Daoy (cell line): ENCODE measurements around the gene MORF4L1. TPM values are rescaled to one million over a fixed set of nuclear protein-coding genes. Genes with fewer than 3 reads are reported as not detected.
"Not testable (repeated sequence)": the region's sequence is repeated elsewhere in the genome, so short reads cannot be mapped to it uniquely, and the experiment has no call there.

Source experiments
- DNase-seq: peaks from one replicate; pipeline ENCODE4 v3.0.0-alpha.2; 2015; ENCODE audit warnings: low read depth
- total RNA-seq: library from RNA; depleted of rRNA; stranded (reverse); fragments of >200 nt; shearing (Covaris generic); gene quantifications from 2 replicates; pipeline ENCODE4 v1.2.3, GENCODE V29; 2014

MORF4L1 gene
- total RNA-seq, 1 experiment from 2014 or later = 334 TPM

DNA sequence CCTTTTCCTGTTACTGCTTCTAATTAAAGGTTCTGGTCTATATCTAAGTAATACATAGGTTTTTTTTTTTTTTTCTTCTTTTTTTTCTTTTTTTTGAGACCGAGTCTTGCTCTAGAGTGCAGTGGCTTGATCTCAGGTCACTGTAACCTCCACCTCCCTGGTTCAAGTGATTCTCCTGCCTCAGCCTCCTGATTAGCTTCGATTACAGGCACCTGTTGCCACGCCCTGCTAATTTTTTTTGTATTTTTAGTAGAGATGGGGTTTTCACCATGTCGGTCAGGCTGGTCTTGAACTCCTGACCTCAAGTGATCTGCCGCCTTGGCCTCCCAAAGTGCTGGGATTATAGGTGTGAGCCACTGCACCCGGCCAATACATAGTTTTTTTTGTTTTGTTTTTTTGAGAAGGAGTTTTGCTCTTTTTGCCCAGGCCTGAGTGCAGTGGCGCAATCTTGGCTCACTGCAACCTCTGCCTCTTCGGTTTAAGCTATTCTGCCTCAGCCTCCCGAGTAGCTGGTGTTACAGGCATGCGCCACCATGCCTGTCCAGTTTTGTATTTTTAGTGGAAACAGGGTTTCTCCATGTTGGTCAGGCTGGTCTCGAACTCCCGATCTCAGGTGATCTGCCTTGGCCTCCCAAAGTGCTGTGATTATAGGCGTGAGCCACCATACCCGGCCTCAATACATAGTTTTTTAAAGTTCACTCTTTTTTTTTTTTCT, 28.3 kb downstream of the MORF4L1 start:
- DNase-seq = not testable (repeated sequence)

DNA sequence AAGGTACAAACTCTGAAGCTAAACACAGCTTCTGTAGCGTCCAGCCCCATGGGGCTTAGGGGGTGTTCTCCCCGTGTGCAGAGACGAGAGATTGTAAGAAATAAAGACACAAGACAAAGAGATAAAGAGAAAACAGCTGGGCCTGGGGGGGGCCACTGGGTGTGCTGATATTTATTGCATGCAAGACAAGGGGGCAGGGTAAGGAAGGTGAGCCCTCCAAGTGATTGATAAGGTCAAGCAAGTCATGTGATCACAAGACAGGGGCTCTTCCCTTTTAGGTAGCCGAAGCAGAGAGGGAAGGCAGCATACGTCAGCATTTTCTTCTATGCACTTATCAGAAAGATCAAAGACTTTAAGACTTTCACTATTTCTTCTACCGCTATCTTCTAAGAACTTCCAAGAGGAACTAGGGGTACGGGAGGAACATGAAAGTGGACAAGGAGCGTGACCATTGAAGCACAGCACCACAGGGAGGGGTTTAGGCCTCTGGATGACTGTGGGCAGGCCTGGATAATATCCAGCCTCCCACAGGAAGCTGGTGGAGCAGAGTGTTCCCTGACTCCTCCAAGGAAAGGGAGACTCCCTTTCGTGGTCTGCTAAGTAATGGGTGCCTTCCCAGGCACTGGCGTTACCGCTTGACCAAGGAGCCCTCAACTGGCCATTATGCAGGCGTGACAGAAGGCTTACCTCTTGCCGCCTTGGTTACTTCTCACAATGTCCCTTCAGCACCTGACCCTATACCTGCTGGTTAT, 29.8 kb downstream of the MORF4L1 start:
- not testable (repeated sequence) for DNase-seq

DNA sequence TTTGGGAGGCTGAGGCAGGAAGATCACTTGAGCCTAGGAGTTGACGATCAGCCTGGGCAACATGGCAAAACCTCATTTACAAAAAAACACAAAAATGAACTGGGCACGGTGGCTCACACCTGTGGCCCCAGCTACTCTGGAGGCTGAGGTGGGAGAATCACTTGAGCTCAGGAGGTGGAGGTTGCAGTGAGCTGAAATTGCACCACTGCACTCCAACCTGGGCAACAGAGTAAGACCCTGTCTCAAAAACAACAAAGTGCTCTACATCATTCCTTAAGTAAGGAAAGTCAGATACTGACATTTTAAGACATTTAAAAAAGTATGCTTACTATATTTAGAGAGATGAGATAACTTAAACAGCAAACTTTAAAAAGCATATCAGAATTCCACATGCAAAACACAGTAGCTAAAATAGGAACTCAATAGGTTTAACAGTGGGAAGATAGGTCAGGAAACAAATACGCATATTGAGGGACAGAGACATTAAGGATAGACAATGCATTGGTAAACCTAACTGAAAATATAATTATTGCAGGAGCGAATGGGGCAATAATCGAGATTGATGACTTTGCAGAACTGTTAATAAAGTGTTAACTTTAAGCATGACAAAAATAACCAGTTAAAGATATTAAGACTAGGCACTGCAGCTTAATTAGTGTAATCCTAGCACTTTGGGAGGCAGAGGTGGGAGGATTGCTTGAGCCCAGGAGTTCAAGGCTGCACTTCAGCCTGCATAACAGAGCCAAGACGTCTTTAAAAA, 32.1 kb downstream of the MORF4L1 start:
- DNase-seq = no peak

DNA sequence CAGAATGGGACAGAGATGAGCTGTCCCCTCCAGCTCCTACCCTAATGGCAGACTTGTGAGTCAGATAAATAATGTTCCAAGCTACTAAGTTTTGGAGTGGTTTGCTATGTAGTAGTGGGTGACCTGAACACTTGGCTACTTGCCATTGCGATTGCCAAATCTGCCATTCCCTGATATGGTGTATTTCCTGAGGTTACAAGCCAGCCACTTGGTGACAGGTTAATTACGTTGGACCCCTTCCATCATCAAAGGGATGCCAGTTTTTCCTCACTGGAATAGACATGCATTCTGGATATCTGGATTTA, 33.6 kb downstream of the MORF4L1 start:
- peak; percentile 68 for DNase-seq

DNA sequence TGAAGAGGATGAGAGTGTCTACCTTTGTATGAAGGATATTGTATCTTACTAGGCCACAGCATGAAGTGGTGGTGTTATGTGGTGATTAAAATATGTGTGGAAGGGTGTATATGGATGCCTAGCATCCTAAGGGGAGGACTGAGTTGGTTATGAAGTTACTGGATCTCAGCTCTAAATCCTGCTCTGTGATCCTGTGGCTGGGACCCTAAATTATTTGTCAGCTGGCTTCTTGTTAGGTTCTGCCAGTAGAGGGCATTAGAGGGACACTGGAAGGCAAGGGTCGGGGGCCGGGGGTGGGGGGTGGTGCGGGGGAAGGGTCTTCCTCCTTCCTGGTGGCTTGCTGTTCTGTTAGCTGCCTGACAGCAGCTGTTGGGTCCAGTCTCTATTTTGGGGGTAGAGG, 34.9 kb downstream of the MORF4L1 start:
- no peak for DNase-seq

GRCh38 chr15:78909160-78909695, 36.5 kb downstream of the MORF4L1 start:
- no peak for DNase-seq

- DNase-seq = peak; percentile 42
Observed at GRCh38 chr15:78909791-78910228, 37.1 kb downstream of the MORF4L1 start.

DNA sequence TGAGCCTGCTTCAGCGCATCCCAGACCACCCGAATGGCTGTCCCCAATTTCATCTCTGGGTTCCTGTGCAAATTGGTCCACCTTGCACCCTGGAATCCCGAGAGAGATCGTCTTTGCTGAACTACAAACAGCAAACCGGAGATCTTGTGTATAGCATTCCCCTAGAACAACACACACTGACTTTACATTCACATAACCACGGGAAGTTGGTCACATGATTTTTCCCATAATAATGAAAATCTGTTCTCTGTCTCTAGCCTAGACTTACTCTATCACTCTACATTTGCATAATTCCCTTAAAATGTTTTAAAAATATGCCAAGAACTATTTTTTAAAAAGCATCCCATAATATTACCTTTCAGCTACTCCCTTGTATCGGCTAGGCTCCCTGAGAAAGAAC, 37.6 kb downstream of the MORF4L1 start:
- no peak for DNase-seq

- DNase-seq = no peak
Observed at GRCh38 chr15:78912316-78912715, 39.6 kb downstream of the MORF4L1 start.

DNA sequence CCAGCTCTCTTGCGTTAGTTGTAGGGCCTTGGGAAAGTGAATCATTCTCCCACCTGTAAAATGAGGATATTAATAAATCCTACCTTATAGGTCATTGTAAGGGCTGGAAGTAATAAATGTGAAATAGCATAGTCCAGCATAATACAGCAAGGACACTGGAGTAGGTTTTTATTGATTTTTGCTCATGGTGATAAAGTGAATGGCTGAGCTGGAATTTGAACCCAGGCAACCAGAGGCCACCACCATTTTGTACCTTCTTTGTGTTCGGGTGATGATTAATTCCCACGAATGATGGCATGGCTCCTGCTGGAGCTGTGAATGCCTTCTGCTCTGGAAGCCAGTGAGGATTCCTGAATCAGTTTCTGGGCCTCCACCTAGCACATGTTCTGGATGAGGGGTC, 40.3 kb downstream of the MORF4L1 start:
- no peak for DNase-seq

DNA sequence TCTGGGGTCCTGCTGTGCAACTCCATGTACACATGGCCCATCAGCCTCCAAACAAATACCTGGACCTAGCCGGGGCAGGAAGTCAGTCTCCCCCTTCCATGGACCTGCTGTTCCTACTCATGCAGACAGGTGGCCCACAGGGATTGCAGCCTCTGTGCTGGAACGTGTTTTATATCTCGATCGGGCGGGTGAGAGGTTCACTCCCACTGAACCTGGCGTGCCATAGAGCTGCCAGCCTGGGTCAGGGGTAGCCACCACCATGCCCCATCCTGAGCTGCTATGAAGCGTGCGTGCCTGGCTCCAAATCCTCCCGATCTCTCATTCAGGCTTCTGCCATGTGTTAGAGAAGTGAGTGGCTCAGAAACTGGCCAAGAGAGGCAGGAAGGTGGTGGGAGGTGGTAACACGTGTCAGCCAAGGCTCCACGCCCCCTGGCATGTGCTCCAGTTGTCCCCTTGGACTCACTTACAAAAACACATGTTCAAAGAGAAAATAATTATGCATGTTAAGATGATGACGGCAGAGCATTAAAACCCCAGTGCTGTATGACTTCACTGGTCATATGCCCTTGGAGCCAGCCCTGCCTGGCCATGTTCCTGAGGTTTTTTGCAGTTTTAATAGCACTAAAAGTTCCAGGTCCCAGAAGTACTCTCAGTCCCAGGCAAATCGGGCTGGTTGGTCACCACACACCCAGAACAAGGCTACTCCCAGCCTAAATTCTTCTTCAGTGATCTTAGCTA, 41.5 kb downstream of the MORF4L1 start:
- DNase-seq = no peak

GRCh38 chr15:78915341-78916087, 42.8 kb downstream of the MORF4L1 start:
- no peak for DNase-seq

GRCh38 chr15:78916088-78916487, 43.4 kb downstream of the MORF4L1 start:
- DNase-seq = no peak

DNA sequence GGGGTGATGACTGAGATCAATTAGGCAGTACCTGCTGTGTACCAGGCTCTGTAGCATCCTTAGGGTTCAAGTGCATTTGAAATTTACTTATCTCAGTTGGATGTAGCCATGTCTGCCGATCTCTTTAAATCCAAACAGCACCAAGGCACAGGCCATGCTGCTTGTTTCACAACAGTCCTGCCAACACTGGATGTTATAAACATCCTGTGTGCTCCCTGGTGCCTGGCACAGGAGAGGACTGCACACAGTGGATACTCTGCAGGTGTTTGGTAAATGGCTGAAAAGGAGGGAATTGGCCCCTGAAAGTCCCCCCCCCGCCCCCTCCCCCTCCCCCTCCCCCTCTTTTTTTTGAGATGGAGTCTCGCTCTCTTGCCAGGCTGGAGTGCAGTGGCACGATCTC, 45.2 kb downstream of the MORF4L1 start:
- no peak for DNase-seq

DNA sequence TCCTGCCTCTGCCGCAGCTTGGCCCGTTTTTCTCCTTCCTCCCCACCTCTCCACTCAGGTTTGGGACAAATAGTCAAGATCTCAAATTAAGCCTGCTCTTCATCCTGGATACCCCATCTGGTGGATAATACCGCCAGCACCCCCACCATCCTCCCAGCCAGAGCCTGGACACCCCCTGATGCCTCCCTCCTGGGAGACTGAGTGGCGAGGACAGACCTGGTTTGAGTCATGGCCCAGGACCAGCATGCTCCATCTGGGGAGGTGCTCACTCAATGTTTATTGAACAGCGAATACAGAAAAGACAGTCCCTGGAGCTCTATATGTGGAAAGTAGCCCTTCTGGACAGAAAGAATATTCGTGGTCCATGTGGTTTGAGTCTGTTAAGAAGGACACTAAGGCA, 48.8 kb downstream of the MORF4L1 start:
- DNase-seq = no peak

DNA sequence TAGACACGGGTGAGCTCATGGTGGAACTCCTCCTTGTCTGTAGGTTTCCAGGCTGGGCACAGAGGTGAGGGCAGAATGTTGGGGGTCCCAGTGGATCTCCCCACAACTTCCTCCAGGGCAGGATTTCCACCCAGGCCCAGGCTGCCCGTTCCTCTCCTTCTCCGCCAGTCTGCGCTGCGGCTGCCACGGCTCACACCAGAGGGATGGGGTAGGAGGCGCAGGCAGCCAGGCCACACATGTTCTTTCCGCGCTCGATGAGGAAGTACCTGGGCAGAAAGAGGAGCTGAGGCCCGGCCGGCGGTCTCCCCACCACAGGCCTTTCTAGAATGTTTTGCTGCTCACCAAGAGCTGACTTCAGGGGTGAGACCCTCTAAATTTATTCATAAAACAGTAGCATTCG, 49.2 kb downstream of the MORF4L1 start:
- DNase-seq = no peak

GRCh38 chr15:78922527-78922926, 49.8 kb downstream of the MORF4L1 start:
- no peak for DNase-seq

DNA sequence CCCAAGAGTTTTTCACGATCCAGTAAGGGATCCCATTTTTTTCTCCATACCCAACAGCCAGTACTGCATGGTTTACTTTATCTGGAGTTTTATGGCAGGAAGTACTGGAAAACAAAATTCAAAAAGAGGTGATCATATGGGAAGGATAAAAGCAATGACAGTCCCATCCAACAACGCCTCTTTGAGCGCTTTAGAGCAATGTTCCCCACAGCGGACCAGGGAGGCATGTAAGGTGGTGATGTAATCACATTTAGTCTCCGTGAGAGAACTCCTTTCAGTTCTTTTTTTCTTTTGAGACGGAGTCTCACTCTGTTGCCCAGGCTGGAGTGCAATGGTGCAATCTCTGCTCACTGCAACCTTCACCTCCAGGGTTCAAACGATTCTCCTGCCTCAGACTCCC, 50.3 kb downstream of the MORF4L1 start:
- DNase-seq = no peak

GRCh38 chr15:78923480-78924360, 51.0 kb downstream of the MORF4L1 start:
- DNase-seq = no peak

DNA sequence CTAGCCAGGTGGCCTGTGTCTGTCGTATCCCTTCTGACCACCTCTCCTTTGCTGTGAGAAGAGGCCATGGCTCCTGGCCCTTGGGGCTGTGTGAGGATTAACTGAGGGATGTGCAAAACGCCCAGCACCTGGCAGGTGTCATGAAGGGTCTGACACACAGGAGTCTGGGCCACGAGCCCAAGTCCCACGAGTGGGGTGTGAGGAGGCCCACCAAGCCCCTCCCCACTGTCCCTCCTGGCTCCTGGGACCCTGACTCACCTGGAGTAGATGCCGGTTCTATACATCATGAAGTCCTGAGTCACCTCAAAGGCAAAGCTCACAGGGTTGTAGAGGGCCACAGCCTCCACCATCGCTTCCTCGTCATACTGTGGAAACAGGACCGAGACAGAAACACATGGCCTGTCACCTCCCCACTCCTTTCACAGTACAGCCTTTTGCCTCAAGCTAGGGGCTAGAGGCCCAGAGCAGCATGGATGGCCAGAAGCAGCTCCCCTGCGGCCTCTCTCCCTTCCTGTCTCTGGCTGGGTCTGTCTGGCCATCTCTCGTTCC, 52.5 kb downstream of the MORF4L1 start:
- no peak for DNase-seq
